ENCODE data around the gene GARIN3. TPM values are rescaled to one million over a fixed set of nuclear protein-coding genes. Genes with fewer than 3 reads are reported as not detected.

Gene GARIN3
- not detected in 3 replicates for total RNA-seq
- long read RNA-seq = 0 reads

DNA sequence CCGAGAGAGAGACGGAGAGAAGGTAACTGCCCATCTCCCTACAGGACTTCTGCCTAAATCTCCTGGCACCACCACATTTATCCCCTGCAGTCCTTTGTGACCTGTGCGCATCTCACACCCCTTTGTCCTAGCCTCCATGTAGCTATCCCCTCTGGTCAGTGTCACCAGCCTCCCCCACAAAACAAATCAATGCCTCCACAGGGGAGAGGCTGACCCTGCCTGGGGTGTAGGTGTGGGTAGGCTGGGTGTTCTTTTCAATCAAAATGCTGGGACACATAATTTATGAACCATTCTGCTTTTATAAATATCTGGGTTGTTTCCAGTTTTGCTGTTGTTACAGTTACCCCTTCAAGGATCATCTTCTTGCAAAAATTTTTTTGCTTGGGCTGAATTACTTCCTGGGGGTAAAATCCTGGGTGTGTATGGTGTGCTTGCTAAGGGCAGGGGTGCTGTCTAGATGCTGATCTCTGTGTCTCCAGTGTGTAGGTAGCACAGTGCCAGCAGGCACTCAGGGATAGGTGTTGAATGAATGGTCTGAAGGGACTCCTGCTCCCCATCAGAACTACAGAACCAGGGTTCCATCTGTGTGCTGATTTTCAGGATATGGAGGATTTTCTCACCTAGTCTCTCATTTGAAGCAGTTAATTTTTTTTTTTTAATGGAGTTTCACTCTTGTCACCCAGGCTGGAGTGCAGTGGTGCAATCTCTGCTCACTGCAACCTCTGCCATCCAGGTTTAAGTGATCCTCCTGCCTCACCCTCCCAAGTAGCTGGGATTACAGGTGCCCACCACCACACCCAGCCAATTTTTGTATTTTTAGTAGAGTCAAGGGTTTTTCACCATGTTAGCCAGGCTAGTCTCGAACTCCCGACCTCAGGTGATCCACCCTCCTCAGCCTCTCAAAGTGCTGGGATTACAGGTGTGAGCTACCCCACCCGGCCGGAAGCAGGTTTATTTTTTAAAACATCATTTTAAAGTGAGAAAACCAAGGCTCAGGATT, at the start of gene GARIN3:
GARIN3 (minus strand) TSS at position 51 of the 1,000 bp plus-strand sequence. CDS start 96 bp downstream, outside the sequence.
- no peaks in the 10 kb centered on the region for H3K4me1 Mint-ChIP-seq (ENCODE audit: low read depth)
- no peak within 1 kb of the TSS for H3K27ac Mint-ChIP-seq (ENCODE audit: unreplicated experiment)
- TF ChIP-seq, protein P1, sequence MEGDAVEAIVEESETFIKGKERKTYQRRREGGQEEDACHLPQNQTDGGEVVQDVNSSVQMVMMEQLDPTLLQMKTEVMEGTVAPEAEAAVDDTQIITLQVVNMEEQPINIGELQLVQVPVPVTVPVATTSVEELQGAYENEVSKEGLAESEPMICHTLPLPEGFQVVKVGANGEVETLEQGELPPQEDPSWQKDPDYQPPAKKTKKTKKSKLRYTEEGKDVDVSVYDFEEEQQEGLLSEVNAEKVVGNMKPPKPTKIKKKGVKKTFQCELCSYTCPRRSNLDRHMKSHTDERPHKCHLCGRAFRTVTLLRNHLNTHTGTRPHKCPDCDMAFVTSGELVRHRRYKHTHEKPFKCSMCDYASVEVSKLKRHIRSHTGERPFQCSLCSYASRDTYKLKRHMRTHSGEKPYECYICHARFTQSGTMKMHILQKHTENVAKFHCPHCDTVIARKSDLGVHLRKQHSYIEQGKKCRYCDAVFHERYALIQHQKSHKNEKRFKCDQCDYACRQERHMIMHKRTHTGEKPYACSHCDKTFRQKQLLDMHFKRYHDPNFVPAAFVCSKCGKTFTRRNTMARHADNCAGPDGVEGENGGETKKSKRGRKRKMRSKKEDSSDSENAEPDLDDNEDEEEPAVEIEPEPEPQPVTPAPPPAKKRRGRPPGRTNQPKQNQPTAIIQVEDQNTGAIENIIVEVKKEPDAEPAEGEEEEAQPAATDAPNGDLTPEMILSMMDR (IDR thresholded peaks at IDR 0.05) = no peak
- H3K4me3 Mint-ChIP-seq (ENCODE audit: unreplicated experiment) = no peak within 1 kb of the TSS
- DNase-seq (ENCODE audit: low spot score) = no peak
- H3K27me3 Mint-ChIP-seq (ENCODE audit: low read depth) = peaks cover 43% of the 10 kb centered on the region
- H3K36me3 Mint-ChIP-seq (ENCODE audit: low read depth) = no peaks in the 10 kb centered on the region
- H3K9me3 Mint-ChIP-seq (ENCODE audit: low read depth) = no peaks in the 10 kb centered on the region

DNA sequence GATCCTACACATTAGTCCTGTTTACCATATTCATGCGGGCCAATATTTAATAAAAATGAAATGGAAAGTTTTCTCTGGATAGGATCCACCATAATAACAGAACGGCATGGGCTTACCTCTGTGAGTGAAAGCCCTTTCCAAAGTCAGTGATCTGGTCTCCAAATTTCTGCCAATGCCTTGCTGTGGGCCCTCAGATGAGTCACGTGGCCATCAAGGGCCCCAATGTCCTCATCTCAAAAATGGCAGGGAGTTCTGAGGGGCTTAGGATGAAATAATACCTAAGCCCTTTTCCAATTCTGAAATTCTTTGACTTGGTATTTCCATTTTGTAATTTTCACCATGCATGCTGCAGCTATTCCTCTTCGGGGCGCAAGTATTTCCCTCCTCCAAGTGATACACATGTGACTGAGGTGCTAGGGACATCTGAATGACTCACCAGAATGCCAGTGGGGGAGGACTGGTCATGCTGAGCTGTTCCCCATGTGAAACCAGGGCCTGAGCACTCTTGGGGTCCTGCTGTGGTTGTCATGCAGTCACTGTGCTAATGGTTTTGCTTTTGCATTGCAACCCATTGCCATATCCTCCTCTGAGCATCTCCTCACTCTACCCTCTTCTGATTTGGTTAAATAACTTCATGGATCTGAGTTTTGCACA, 49.6 kb upstream of the GARIN3 start:
- peaks cover 1% of the 10 kb centered on the region for H3K27me3 Mint-ChIP-seq (ENCODE audit: low read depth)
- H3K27ac Mint-ChIP-seq (ENCODE audit: unreplicated experiment) = no peak overlapping the region

DNA sequence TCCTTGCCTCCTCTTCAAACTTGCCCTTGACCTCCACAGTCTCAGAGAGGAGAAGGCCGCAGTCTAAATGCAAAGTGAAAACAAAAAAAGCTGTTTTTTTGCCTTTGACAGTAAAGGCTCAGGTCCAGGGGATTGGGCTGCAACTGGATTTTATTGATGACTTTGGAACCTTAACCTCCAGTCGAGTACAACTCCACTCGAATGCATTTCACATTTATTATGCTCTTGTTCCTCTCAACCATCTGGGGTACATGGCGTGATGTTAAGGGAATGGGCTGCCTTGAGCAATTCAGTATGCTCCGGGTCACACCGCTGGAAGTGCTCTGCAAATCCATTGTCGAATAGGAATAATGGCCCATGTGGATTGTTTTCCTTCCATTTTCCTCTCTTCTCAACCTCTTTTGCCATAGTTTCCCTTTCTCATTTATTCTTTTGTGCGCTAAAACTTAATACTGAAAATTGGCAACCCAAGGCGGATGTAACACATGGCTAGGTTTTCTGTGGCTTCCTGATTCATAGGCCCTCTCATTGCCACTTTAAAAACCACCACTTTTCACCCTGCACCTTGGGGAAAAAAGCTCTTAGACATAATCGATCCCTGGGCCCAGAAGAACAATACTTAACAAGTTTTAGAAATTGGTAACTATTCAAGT, 48.9 kb upstream of the GARIN3 start:
- TF ChIP-seq, protein P1 (IDR thresholded peaks at IDR 0.05) = no peak
- H3K36me3 Mint-ChIP-seq (ENCODE audit: low read depth) = no peaks in the 10 kb centered on the region

More for the DNA sequence above, 49.6 kb upstream of the GARIN3 start:
- no peaks in the 10 kb centered on the region for H3K9me3 Mint-ChIP-seq (ENCODE audit: low read depth)
- TF ChIP-seq, protein P1 (IDR thresholded peaks at IDR 0.05) = no peak
- peaks cover 6% of the 10 kb centered on the region for H3K4me1 Mint-ChIP-seq (ENCODE audit: low read depth)
- H3K36me3 Mint-ChIP-seq (ENCODE audit: low read depth) = no peaks in the 10 kb centered on the region
- H3K4me3 Mint-ChIP-seq (ENCODE audit: unreplicated experiment) = no peak overlapping the region
- no peak for DNase-seq (ENCODE audit: low spot score)

DNA sequence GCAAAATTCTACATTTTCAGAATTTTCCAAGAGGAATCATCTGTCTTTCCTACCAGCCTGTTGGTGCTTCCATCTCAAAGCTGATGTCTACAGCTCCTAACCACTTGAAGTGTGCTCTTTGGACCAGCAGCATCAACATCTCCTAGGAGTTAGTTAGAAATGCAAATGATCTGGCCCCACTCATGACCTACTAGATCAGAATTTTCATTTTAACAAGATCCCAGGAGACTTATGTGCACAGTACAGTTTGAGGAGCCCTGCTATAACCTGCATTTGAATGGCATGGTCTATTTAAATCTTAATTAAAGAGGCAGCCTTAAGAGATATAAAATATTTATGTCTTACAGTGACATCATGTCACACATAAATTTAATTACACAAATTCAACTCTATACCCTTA, 48.4 kb upstream of the GARIN3 start:
- H3K27ac Mint-ChIP-seq (ENCODE audit: unreplicated experiment) = no peak overlapping the region
- no peaks in the 10 kb centered on the region for H3K9me3 Mint-ChIP-seq (ENCODE audit: low read depth)
- TF ChIP-seq, protein P1 (IDR thresholded peaks at IDR 0.05) = no peak
- no peak for DNase-seq (ENCODE audit: low spot score)
- peaks cover 1% of the 10 kb centered on the region for H3K27me3 Mint-ChIP-seq (ENCODE audit: low read depth)
- no peak overlapping the region for H3K4me3 Mint-ChIP-seq (ENCODE audit: unreplicated experiment)
- H3K36me3 Mint-ChIP-seq (ENCODE audit: low read depth) = no peaks in the 10 kb centered on the region
- H3K4me1 Mint-ChIP-seq (ENCODE audit: low read depth) = peaks cover 11% of the 10 kb centered on the region

More for the DNA sequence above, 48.9 kb upstream of the GARIN3 start:
- peaks cover 10% of the 10 kb centered on the region for H3K4me1 Mint-ChIP-seq (ENCODE audit: low read depth)
- no peak overlapping the region for H3K4me3 Mint-ChIP-seq (ENCODE audit: unreplicated experiment)
- DNase-seq (ENCODE audit: low spot score) = no peak
- H3K9me3 Mint-ChIP-seq (ENCODE audit: low read depth) = no peaks in the 10 kb centered on the region
- no peak overlapping the region for H3K27ac Mint-ChIP-seq (ENCODE audit: unreplicated experiment)
- H3K27me3 Mint-ChIP-seq (ENCODE audit: low read depth) = peaks cover 1% of the 10 kb centered on the region

Data from chondrocyte (in vitro differentiated cells).